Astrocyte of the hippocampus (primary cell): ENCODE data around the gene NDEL1.

Source experiments
- DNase-seq: peaks from one replicate; pipeline ENCODE4 v3.0.0; 2011; ENCODE audit warnings: low read depth, low spot score

The NDEL1 gene

GRCh38 chr17:8455665-8456209 lies 20.1 kb downstream of the NDEL1 start:
- no peak for DNase-seq

DNA sequence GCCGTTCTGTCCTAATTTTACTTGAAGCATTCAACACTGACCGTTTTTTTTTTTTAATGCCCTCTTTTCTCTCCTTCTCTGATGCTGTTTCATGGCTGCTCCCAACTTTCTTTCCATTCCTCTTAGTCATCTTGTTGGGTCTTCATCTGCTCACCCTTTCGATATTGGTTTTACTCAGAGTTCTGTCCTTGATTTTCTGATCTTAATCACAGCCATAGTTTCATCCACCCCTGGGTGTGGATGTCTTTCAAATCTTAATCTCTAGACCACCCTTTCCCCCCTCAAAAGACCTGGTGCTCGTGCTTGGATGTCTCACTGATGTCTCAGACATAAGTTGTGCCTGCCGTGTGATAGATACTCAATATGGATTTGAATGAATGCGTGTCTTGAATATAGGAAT lies 22.4 kb downstream of the NDEL1 start:
- DNase-seq = no peak

- DNase-seq = no peak
Measured at GRCh38 chr17:8459107-8459506, 23.4 kb downstream of the NDEL1 start.

DNA sequence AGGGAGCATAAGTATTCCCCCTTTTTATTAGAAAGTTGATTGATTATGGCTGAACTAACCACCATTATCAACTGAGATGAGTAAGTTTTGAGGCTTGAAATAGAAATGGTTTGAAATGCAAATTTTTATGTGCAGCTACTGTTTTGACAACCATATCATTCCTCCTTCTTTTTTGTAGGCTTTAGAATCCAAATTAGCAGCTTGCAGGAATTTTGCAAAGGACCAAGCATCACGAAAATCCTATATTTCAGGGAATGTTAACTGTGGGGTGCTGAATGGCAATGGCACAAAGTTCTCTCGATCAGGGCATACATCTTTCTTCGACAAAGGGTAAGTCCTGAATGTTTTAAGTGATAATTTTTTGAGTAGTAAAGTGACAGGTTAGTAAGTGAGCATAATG lies 24.1 kb downstream of the NDEL1 start:
- DNase-seq = no peak

GRCh38 chr17:8462564-8462963 lies 26.9 kb downstream of the NDEL1 start:
- DNase-seq = no peak

- no peak for DNase-seq
Measured at GRCh38 chr17:8463099-8463498, 27.4 kb downstream of the NDEL1 start.

DNA sequence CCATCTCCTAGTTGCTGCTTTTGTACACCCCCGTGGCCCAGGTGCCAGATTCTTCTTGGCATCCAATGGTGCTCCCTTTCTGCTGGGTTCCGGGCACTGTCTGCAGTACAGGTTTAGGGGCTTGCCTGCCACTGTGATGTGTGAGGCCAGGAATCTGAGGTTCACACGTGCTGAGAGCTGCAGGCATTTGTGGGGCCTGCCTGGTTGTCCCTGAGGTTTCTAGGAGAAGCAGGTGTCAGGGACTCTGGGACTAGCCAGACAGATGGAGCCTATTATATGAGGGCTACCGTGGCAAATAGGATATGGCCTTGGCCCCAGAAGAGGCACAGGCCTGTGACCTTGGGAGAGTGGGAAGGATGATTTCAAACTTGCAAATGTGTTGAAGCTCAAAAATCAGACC lies 29.3 kb downstream of the NDEL1 start:
- no peak for DNase-seq

DNA sequence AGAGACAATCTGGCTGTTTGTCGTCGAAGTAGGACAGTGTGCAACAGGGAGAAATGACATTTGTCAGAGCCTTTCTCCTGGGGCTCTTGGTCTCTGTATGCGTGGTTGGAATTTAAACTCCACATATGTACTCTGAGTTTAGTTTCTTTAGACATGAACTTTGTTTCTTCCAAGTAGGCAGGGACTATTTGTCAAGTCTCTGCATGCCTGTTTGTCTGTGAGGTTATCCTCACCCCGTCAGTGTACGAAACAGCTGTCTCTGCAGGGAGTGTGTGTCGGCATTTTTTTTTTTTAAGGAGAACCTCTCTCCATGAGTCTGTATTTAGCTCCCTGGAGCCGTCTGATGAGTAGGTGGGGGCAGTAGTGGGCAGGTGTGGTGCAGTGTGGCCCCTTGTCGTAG lies 29.7 kb downstream of the NDEL1 start:
- DNase-seq = no peak

- no peak for DNase-seq
Measured at GRCh38 chr17:8465759-8466158, 30.1 kb downstream of the NDEL1 start.

- peak; percentile 63 for DNase-seq
Measured at GRCh38 chr17:8466456-8466855, 30.8 kb downstream of the NDEL1 start.

DNA sequence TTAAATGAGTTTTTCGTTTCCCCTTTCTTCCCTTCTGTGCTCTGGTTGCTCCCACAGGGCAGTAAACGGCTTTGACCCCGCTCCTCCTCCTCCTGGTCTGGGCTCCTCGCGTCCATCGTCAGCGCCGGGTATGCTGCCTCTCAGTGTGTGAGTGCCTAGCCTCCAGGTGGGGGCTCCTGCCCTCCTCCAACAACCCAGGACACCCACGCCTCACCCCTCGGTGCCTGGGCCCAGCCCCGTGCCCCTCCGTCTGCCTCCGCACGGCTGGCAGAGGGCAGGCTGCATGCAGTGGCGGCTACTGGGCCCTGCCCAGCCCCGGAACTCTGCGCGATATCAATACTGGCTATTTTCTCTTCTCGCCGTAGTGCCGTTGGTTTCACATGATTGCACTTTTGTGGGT lies 31.2 kb downstream of the NDEL1 start:
- no peak for DNase-seq

GRCh38 chr17:8467527-8467926 lies 31.8 kb downstream of the NDEL1 start:
- no peak for DNase-seq

- DNase-seq = no peak
Measured at GRCh38 chr17:8468127-8468526, 32.4 kb downstream of the NDEL1 start.

GRCh38 chr17:8468980-8469379 lies 33.3 kb downstream of the NDEL1 start:
- no peak for DNase-seq

DNA sequence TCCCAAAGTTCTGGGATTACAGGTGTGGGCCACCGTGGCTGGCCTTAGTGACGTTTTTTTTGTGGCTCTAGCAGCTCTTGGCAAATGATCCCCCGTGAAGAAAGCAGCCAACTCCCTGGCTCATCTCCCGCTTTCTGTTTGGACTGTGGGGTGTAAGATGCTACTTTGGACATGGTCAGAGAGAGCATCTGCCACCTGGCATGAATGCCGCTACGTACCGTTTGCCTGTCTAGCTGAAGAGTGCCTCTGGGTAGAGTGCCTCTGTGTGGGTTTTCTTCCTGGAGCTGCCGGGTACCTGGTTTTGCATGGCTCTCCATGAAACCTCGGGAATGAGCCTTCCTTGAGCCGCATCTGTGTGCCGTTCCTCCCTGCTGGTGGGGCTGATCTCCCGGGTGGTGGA lies 34.3 kb downstream of the NDEL1 start:
- no peak for DNase-seq

- DNase-seq = peak; percentile 63
Measured at GRCh38 chr17:8470447-8471047, 34.9 kb downstream of the NDEL1 start.

GRCh38 chr17:8472663-8473062 lies 37.0 kb downstream of the NDEL1 start:
- DNase-seq = no peak

DNA sequence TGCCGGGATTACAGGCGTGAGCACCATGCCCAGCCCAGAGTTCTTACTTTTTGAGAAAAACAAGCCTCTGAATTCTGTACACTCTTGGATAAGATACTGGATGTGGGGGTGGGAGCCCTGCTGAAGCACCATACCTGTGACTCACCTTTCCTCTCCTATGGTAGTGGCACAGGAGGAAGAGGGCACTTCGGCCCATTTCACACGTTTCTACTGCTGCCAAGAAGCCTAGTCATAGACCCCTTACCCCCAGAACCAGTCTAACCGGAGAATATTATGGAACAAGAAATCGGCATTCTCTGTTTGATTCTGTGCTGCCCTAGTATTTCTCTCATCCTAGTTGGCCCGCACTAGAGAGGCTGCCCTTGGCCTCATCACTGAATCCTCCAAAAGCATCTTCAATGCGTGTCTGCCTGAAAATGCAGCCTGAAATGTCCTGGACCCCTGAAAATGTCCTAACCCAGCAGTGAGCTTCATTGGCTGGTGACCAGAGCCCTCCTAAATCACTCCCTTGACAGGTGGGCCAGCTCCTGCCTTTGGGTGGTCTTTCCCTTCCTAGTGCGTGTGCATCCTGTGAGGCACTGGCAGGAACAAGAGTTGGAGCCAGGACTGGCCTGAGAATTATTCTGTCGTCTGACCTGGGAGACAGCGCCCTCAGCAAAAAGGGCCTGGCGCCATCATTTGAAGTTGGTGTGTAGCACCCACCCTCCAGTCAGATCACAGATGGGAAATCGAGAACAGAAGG lies 37.9 kb downstream of the NDEL1 start:
- no peak for DNase-seq

DNA sequence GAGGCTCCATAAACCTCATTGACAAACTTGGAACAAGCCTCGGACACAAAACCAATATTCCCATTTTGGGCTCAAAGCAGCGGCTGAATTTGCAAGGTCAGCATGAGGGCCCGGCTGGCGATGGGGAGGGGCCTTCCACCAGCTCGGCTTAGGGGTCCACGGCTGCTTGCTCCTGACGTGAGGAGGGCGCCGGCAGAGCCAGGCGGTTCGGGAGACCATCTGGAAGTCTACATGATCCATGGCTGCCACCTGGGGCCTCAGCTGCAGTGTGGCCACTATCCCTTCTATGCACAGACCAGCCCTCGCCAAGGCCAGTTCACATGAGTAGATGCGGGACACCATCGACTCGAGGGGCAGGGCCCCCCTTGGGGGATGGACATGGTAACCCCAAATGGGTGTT lies 39.1 kb downstream of the NDEL1 start:
- no peak for DNase-seq

- DNase-seq = no peak
Measured at GRCh38 chr17:8475227-8475626, 39.5 kb downstream of the NDEL1 start.

- no peak for DNase-seq
Measured at GRCh38 chr17:8475781-8476180, 40.1 kb downstream of the NDEL1 start.

DNA sequence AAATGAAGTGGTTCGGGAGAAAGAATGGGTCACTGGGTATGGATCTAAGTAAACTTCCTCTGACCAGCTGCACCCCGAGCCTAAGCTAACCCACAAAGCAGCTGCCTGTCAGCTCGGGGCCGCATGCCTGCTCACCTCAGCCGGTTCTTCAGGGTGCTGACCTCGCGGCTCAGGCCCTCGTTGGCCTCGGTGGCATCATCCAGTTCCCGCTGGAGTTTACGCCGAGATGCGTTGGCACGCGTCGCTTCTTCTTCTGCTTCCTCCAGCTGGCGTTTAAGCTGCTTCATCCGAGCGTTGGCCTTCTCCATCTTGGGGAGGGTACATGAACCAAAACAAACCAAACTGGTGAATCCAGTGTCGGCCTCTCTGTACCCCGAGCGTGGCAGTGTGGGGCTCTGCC lies 41.1 kb downstream of the NDEL1 start:
- DNase-seq = no peak

DNA sequence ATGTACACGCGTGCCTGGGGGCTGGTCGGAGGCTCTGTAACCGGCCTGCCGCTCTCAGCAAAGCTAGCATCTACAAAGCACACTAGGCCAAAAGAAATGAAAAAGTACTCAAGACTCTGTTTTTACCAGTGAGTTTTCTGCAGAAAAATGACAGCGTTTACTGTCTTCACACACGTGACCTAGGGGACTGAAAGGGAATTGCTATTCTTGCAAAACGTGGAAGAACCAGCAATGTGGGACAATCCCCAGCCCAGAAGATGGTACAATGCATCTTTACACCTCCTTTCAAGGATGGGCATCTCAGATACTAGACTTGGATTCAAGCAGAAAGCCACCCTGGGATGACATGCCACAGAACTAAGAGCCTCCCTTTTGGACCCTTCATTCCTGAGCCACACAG lies 41.5 kb downstream of the NDEL1 start:
- no peak for DNase-seq
